Measurements from ENCODE around the gene FAM78B.
A peak's percentile ranks its signal among the peaks of the same experiment; 100 is the strongest.

The FAM78B gene

GRCh38 chr1:166166329-166166697 is 488 bp downstream of the FAM78B start:
- no peak for DNase-seq (ENCODE audit: low read depth, low spot score)
- H3K4me3 ChIP-seq (ENCODE audit: low read depth, low read length), result no peak overlapping the region
- TF ChIP-seq CTCF (IDR thresholded peaks at IDR 0.05; ENCODE audit: low read depth, low read length), result no peak
- in situ Hi-C loops (cut with HindIII; ENCODE audit: low sequenced_read_pairs), result no loop called here

GRCh38 chr1:166165661-166166328 is 1.0 kb downstream of the FAM78B start:
- in situ Hi-C loops (cut with HindIII; ENCODE audit: low sequenced_read_pairs), result no loop called here
- DNase-seq (ENCODE audit: low read depth, low spot score), result peak; percentile 49
- peak overlapping the region; percentile 23 for H3K4me3 ChIP-seq (ENCODE audit: low read depth, low read length)

GRCh38 chr1:166164995-166165660 is 1.7 kb downstream of the FAM78B start:
- in situ Hi-C loops (cut with HindIII; ENCODE audit: low sequenced_read_pairs), result no loop called here
- TF ChIP-seq CTCF (IDR thresholded peaks at IDR 0.05; ENCODE audit: low read depth, low read length), result peak; percentile 65
- peak; percentile 61 for DNase-seq (ENCODE audit: low read depth, low spot score)
- peak overlapping the region; percentile 23 for H3K4me3 ChIP-seq (ENCODE audit: low read depth, low read length)

More at GRCh38 chr1:166165661-166166328, 1.0 kb downstream of the FAM78B start:
- TF ChIP-seq CTCF (IDR thresholded peaks at IDR 0.05; ENCODE audit: low read depth, low read length), result no peak

- in situ Hi-C loops (cut with HindIII; ENCODE audit: low sequenced_read_pairs), result no loop called here
Measured at GRCh38 chr1:166164646-166164994, 2.2 kb downstream of the FAM78B start.

GRCh38 chr1:166159656-166160055 is 7.1 kb downstream of the FAM78B start:
- TF ChIP-seq CTCF (IDR thresholded peaks at IDR 0.05; ENCODE audit: low read depth, low read length), result no peak
- in situ Hi-C loops (cut with HindIII; ENCODE audit: low sequenced_read_pairs), result no loop called here
- no peak overlapping the region for H3K4me3 ChIP-seq (ENCODE audit: low read depth, low read length)
- DNase-seq (ENCODE audit: low read depth, low spot score), result no peak

More at GRCh38 chr1:166164646-166164994, 2.2 kb downstream of the FAM78B start:
- H3K4me3 ChIP-seq (ENCODE audit: low read depth, low read length), result no peak overlapping the region
- no peak for TF ChIP-seq CTCF (IDR thresholded peaks at IDR 0.05; ENCODE audit: low read depth, low read length)
- DNase-seq (ENCODE audit: low read depth, low spot score), result no peak

- no peak for DNase-seq (ENCODE audit: low read depth, low spot score)
- H3K4me3 ChIP-seq (ENCODE audit: low read depth, low read length), result no peak overlapping the region
- in situ Hi-C loops (cut with HindIII; ENCODE audit: low sequenced_read_pairs), result no loop called here
- no peak for TF ChIP-seq CTCF (IDR thresholded peaks at IDR 0.05; ENCODE audit: low read depth, low read length)
Measured at GRCh38 chr1:166156674-166157073, 10.1 kb downstream of the FAM78B start.

Data from astrocyte of the spinal cord (primary cell).